A673 (cell line): ENCODE measurements around the gene CNRIP1.

Experiments
- CTCF ChIP-seq: fragments of 300-800, 200-600 bp; sonication (generic); conservative IDR thresholded peaks from 2 replicates; pipeline ENCODE4 v1.5.1; 2017; ENCODE audit warnings: low read depth, mild to moderate bottlenecking, antibody characterized with exemption, low read length, moderate library complexity, mixed read lengths
- EZH2 ChIP-seq: fragments of 200-600 bp; sonication (generic); IDR thresholded peaks from 2 replicates; pipeline ENCODE4 v1.6.1; 2017; ENCODE audit warnings: borderline replicate concordance, low read depth, mild to moderate bottlenecking, mixed read lengths, antibody characterized with exemption, low read length; ENCODE audit not compliant: poor library complexity, severe bottlenecking

GRCh38 chr2:68278169-68278568, 41.6 kb downstream of the CNRIP1 start:
- TF ChIP-seq CTCF (no peak), EZH2 (no peak)
